GM18511 (cell line): Measurements from ENCODE around the gene LRRTM4.
"Not testable (repeated sequence)": the region's sequence is repeated elsewhere in the genome, so short reads cannot be mapped to it uniquely, and the experiment has no call there.

Experiments used
- ATAC-seq: cut with Tn5 transposase; IDR thresholded peaks from one replicate; pipeline ENCODE4 v1.9.1; 2021; ENCODE audit warnings: mild to moderate bottlenecking, moderate library complexity; ENCODE audit not compliant: unreplicated experiment

LRRTM4 gene

DNA sequence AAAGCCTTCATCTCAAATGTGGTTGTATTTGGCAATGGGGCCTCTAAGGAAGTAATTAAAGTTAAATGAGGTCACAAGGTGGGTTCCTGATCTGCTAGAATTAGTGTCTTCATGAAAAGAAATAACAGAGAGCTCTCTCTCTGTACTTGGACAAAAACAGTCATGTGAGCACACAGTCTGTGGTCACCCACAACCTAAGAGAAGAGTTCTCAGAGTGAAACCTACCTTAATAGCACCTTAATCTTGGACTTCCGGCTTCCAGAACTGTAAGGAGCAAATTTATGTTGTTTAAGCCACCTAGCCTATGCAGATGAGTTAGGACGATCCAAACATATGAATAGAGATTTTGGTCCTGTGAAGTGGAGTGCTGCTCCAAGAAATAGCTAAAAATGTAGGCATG is 758.9 kb downstream of the LRRTM4 start:
- ATAC-seq: no peak

DNA sequence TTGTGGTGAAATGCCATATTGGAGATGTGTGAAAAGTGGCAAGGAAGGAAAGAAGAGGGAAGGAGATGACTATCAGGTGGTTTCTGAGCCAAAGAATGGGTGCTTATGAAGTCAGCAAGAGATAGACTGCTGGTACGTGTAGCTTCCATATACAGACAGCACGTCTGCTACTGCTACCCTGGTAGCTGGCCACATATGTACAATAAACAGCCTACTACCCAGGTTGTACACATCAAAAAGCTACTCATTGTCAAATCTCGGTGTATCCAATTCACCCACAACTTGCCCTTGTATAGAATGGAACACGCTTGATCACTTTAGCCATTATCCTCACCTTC is 761.8 kb downstream of the LRRTM4 start:
- no peak for ATAC-seq

- ATAC-seq: no peak
Measured at GRCh38 chr2:76759634-76760366, 762.4 kb downstream of the LRRTM4 start.

DNA sequence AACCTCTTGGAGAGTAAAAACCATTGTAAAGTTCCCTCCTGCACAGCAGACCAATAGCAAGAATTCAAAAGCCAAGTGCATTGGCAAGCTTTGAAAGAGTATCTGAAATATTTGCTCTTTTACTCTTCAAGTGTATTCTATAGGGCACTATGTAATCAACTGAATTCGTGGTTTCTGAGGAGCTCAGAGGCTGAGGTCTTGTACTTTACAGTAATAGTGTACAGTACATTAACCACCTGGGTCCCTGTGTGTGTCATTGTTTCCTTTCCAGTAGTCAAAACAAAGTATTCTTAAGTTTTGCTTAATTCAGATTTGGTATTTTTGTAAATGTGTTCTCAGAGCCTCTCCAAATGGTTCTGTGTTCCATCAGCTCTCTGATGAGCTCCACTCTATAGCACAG is 769.7 kb downstream of the LRRTM4 start:
- no peak for ATAC-seq

- ATAC-seq: no peak
Measured at GRCh38 chr2:76749858-76750257, 772.3 kb downstream of the LRRTM4 start.

- no peak for ATAC-seq
Measured at GRCh38 chr2:76748581-76749296, 773.4 kb downstream of the LRRTM4 start.

- no peak for ATAC-seq
Measured at GRCh38 chr2:76745605-76746004, 776.6 kb downstream of the LRRTM4 start.

GRCh38 chr2:76737607-76738006 is 784.6 kb downstream of the LRRTM4 start:
- no peak for ATAC-seq

DNA sequence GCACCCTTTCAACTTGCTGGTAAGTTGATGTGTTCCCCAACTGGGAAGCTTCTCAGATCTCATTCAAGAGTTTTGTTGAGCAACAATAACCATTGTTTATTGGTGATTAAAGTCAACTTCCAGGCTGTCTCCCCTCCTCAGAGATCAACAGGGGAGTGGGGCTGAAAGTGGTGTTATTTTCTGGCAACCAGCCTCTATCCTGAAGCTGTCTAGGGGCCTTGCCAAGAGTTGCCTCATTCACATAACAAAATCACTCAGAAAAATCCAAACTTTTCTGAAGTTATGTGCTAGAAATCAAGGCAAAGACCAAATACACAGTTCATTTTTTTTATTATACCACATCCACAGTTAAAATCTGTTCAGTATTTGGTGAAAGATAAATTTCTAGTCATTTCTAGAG is 788.4 kb downstream of the LRRTM4 start:
- no peak for ATAC-seq

DNA sequence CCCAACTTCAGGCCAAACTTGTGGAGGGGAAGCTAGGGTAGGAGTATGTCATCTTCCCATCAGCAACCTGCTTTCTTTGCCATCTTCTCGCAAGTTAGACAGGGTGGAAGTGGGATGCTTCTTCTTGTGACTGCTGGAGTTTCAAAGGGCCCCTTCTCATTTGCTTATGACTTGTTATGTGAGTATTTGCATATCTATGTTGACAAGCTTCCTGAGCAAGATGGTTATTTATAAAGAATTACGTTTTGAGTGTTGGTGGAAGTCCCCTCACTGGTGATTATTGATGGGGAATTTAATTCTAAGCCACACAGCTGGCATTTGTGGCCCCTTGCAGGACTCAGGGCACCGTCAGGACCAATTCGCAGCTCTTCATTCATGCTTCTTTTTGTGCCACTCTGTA is 791.0 kb downstream of the LRRTM4 start:
- ATAC-seq: no peak

GRCh38 chr2:76730021-76730420 is 792.2 kb downstream of the LRRTM4 start:
- no peak for ATAC-seq

DNA sequence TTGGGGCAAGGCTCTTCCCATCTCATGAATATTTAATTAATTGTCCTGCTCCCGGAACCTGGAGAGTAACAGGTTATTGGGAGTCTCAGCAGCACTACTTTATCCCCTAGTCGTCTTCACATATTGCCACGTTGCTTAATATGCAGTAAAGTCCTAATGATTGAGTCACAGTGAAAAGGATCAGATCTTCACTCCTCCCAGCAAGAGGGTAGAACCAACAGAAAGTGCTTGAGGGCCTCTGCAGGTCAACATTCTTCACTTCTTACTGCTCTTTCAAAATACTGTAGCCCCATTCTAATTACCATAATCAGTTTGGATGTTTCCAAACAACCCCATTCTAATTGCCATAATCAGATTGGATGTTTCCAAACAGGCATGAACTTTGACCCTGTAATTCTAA is 801.0 kb downstream of the LRRTM4 start:
- ATAC-seq: no peak

DNA sequence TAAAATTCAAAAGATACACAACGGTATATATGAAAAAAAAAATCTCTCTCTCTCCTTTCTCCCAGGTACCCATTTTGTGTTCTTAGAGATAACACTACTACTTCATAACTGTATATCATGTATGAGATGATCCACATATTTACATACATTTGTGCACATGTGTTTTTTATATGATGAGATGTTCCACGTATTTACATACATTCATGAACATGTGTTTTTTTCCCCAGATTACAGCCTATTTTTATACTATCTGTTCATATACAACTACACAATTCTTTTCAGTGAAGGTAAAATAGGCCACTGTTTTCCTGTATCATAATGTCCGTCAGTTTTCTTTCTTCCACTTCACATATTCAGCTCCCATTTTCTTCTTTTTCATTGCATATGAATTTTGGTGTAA is 808.9 kb downstream of the LRRTM4 start:
- no peak for ATAC-seq

DNA sequence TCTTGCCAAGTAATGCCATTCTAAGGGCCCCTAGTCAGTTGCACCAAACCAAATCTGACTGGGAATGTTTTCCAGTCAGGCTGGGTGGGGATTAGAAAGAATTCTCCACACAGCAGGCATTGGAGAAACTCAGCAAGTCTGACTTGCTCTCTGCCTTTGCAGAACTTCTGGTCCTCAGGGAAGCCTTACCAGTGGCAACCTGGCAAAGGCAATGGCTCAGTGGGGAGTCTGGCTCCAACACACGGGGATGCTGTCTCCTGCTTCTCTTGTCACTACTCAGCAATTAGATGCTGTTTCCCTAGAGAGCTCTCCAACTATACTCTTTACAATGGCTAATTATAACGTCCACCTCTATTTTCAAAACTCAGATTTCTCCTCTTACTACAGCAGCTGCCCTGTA is 810.7 kb downstream of the LRRTM4 start:
- ATAC-seq: no peak

GRCh38 chr2:76700894-76701293 is 821.3 kb downstream of the LRRTM4 start:
- no peak for ATAC-seq

DNA sequence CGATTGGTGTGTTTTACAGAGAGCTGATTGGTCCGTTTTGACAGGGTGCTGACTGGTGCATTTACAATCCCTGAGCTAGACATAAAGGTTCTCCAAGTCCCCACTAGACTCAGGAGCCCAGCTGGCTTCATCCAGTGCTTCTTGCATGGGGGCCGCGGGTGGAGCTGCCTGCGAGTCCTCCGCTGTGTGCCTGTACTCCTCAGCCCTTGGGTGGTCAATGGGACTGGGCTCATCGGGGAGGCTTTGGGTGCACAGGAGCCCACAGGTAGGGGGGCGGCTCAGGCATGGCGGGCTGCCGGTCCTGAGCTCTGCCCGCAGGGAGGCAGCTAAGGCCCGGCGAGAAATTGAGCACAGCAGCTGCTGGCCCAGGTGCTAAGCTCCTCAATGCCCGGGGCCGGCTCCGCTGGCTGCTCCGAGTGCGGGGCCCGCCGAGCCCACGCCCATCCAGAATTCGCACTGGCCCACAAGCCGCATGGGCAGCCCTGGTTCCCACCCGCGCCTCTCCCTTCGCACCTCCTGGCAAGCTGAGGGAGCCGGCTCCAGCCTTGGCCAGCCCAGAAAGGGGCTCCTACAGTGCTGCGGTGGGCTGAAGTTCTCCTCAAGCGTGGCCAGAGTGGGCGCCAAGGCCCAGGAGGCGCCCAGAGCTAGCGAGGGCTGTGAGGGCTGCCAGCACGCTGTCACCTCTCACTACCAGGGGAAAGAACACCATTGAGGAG is 824.0 kb downstream of the LRRTM4 start:
- not testable (repeated sequence) for ATAC-seq
